ENCODE data around the gene ASB7.
"Not testable (repeated sequence)": the region's sequence is repeated elsewhere in the genome, so short reads cannot be mapped to it uniquely, and the experiment has no call there.

The ASB7 gene, protein sequence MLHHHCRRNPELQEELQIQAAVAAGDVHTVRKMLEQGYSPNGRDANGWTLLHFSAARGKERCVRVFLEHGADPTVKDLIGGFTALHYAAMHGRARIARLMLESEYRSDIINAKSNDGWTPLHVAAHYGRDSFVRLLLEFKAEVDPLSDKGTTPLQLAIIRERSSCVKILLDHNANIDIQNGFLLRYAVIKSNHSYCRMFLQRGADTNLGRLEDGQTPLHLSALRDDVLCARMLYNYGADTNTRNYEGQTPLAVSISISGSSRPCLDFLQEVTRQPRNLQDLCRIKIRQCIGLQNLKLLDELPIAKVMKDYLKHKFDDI

GRCh38 chr15:100602064-100602822 is at the start of gene ASB7, which contains the start of gene LINS1:
Gene ASB7, plus strand, starts transcription at chr15:100602589. Its CDS starts 9,628 bp downstream, at chr15:100612217.
Gene LINS1, minus strand, starts transcription at chr15:100602184. Its CDS starts 21,342 bp downstream, at chr15:100580842.
- DNase-seq (ENCODE audit: low read depth): peak; percentile 100

GRCh38 chr15:100553468-100553867 is 48.9 kb upstream of the ASB7 start:
- DNase-seq (ENCODE audit: low read depth): no peak

- no peak for DNase-seq (ENCODE audit: low read depth)
These were observed 43.6 kb upstream of the ASB7 start for GRCh38 chr15:100558771-100559254.

- no peak for DNase-seq (ENCODE audit: low read depth)
These were observed 43.1 kb upstream of the ASB7 start for GRCh38 chr15:100559330-100559729.

DNA sequence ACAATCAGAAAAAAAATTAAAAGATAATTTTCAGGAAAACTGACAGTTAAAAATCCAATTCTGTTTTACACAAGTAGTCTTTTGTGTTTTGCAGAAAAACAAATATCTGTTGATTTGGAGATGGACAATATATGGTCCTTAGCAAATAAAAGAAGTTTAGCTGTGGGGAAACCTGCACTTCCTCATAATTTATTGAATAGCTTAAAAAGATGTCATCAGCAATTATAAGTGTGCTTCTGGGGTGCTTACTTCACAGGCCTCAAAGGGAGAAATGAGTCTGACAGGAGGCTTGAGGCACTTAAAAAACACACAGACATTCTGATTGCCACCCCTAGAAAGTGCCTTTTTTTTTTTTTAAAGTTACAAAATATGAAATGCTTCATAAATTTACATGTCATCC is 42.1 kb upstream of the ASB7 start:
- DNase-seq (ENCODE audit: low read depth): no peak

- DNase-seq (ENCODE audit: low read depth): no peak
These were observed 36.8 kb upstream of the ASB7 start for GRCh38 chr15:100565591-100565990.

- no peak for DNase-seq (ENCODE audit: low read depth)
These were observed 35.4 kb upstream of the ASB7 start for GRCh38 chr15:100566850-100567628.

DNA sequence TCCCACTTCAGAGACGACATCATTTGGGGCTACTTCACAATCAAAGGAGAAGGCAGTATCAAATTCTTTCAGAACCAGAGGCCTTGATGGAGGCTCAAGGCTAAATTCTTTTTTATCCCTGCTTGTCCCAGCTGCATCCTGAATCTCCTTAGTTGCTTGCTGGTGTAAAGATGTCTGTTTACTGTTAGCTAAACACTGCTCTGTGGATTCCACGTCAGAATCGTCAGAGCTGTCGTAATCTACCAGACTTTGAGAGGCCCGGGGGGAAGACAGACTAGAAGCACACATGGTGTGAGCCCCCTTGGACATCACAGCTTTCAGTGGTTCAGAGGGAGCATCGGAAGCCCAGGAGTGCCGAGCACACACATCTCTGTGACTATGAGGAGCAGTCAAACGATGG is 33.0 kb upstream of the ASB7 start:
- DNase-seq (ENCODE audit: low read depth): no peak

DNA sequence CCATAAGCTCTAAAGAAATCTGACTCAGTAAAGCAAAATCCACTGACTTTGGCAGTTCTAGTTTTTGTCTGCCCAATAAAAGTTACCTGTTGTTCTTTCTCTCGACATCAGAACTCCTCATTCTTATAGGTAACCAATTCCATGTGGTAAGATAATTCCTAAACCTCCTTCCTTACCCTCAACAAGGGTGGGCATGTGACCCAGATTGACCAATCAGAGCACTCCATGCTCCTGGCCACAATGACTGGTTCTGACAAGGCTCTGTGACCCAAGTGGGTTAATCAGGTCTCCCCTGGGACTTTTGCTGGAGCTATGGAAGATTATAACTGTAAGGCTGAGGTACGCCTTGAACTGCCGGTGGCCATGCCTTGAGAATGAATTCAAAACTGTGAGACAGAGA is 32.1 kb upstream of the ASB7 start:
- no peak for DNase-seq (ENCODE audit: low read depth)

- no peak for DNase-seq (ENCODE audit: low read depth)
These were observed 31.6 kb upstream of the ASB7 start for GRCh38 chr15:100570735-100571313.

DNA sequence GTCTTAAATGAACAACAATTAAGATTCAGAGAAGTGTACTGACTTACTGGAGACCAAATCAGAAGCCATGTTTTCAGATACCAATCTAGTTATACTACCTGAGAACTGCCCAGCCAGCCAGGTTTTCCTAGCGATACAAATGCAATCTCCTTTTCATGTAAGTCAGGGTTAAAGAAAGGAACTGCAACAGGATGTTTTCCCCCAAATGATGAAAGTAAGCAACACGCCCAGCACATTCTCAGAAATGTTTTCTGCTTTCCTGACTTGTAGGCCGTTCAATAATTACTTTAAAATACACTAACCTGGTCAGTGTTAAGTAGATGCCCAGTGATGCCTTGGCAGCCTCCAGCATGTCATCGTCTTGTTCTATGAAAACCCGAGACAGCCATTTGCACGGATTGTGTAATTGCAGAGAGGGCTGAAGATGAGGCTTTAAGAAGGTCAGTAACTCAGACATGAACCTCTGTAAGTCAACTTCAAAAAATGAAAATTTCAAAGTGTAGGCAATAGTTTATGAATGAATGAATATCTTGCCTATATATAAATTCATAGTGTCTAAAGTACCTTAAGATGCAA is 30.7 kb upstream of the ASB7 start:
- no peak for DNase-seq (ENCODE audit: low read depth)

DNA sequence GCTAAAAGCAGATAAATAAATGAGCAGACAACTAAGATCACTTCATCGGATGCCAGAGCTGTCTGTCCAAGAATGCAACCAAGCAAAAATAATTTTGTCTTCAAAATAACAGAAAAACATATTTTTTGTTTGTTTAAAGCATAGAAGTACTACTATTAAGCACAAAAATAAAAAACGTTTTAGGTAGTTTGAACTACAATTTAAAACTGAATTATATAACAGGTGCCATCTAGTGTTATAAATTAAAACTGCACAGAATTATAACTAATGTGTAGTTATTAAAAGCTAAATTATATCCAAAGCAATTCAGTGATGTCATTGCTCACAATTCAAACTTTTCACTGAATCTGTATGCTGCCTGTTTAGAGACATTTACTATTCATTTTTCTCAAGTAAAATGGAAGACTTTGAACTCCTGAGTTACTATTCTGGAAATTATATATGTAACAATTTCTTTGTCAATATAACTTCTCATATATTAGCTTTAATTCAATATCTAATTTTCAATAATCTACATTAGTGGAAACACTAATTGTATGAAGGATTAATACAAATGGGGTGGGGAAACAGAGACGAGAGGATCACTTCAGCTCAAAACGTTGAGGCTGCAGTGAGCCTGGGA is 29.9 kb upstream of the ASB7 start:
- no peak for DNase-seq (ENCODE audit: low read depth)

DNA sequence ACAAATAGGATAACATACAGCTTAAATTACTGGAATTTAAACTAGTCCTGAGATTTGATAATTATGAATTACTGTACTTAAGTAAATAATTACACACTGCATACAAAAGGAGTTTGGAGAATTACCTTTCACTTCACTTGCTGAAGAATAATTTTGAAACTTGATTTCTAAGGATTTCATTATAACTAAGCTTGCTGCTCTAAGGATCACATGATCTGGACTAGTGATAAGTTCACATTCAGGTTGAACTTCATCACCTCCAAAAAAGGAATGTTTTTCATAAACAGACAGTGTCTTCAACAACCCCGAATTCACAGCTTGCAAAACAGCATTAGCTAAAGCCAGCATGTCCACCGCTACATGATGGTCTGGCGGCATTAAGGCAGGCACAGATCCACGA is 28.9 kb upstream of the ASB7 start:
- no peak for DNase-seq (ENCODE audit: low read depth)

- DNase-seq (ENCODE audit: low read depth): no peak
These were observed 22.0 kb upstream of the ASB7 start for GRCh38 chr15:100580414-100580813.

- no peak for DNase-seq (ENCODE audit: low read depth)
These were observed 13.6 kb upstream of the ASB7 start for GRCh38 chr15:100588638-100589242.

DNA sequence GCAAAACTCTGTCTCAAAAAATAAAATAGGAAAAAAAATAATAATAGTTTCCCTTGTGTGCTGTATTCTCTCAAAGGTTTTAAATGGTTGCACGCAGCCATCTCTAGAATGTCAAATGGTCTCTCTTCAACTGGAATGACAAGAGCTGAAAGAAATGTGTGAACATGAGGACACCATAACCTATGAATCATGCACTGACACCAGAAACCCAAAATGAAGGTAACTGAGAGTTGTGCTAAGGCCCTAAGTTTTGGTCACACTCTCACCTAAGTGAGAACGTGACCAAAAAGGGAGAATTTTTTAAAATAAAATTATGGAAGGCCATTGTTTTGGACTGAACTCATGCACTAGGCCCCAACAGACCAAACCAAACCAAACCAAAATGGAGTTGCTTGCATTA is 11.2 kb upstream of the ASB7 start:
- not testable (repeated sequence) for DNase-seq (ENCODE audit: low read depth)

DNA sequence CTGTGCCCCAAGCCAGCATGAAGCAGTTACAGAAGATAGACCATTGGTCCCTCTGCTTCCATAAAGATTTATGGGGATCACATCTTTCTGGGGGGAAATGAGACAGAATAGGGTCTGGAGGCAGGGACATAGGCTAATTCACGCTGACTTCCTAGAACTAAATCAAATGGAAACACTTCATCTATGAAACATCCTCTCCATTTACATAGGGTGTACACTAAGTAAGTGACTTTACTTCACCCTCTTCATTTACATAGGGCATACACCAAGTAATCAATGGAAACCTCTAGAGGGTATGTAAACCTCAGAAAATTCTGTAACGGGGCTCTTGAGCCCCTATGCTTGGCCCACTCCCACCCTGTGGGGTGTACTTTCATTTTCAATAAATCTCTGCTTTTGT is 10.6 kb upstream of the ASB7 start:
- DNase-seq (ENCODE audit: low read depth): no peak

- DNase-seq (ENCODE audit: low read depth): no peak
These were observed 9.5 kb upstream of the ASB7 start for GRCh38 chr15:100592898-100593297.

- no peak for DNase-seq (ENCODE audit: low read depth)
These were observed 9.0 kb upstream of the ASB7 start for GRCh38 chr15:100593431-100593830.

DNA sequence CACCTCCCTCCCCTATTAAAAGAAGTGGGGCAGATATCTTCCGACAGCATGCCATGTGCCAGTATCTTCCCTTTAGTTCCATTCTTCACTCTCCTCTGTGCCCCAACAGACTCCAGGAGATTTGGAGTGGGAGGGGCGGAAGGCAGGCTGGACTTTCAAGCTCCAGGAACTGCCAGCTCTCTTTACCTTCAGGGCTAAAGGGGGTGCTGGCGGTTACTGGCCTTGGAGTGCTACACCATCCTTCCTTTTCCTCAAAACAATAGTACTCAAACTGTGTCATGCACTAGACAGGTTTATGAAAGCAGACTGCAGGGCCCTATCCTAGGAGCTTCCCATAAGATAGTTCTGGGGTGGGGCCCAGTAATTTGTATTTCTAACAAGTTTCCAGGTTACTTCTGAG is 6.4 kb upstream of the ASB7 start:
- DNase-seq (ENCODE audit: low read depth): no peak

DNA sequence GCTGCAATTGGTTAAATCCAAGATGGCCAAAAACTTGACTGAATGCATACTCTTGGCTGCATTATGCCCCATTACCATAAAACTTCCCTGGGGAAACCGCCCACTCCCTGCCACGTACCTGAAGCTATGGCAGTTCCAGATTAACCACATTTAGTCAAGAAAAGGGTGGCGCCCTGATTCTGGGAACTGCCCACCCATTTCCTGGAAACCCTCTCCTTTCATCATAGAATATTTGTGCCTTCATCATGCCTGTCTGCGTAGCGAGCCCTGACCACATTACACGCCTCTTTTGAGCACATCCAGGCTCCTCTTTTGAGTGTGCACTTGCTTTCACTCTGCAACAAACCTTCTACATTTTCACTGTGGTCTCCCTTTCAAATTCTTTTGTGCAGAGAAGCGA is 5.6 kb upstream of the ASB7 start:
- peak; percentile 82 for DNase-seq (ENCODE audit: low read depth)
